Sciatic nerve (tissue), 2 donors: ENCODE measurements around the gene COX4I2. TPM values are rescaled to one million over a fixed set of nuclear protein-coding genes. Genes with fewer than 3 reads are reported as not detected.

Experiments
- ATAC-seq: fragments of 200-7000 bp; cut with Tn5 transposase; one replicate; pipeline ENCODE4 v1.9.1; 2020; ENCODE audit warnings: mild to moderate bottlenecking, moderate library complexity
- DNase-seq: peaks from one replicate; pipeline ENCODE4 v3.0.0-alpha.2; 2020; ENCODE audit warnings: low spot score
- intact Hi-C: fragments of 100-400 bp; cut with DNase I; formaldehyde crosslinking; loops from one replicate; pipeline ENCODE4 v1.14.2; 2022
- microRNA-seq: library from miRNA; unstranded; fragments of <30 nt; microRNA quantifications from one replicate; pipeline ENCODE4 v1.2.0, GENCODE V29; 2020
- total RNA-seq: library from RNA; stranded (reverse); fragmentation: NEBNext Ultra II Directional; extraction: Animal tissue kit (Norgen Biotek cat#: 25700); gene quantifications from one replicate; pipeline ENCODE4 v1.2.1, GENCODE V29; 2021
- donor health status: DM: no; HTN: no; CAD: no.
- donor health status: DM: no; HTN: no; CAD: no.

The COX4I2 gene
- total RNA-seq, 1 donor from 2014 or later: 8.3 TPM

DNA sequence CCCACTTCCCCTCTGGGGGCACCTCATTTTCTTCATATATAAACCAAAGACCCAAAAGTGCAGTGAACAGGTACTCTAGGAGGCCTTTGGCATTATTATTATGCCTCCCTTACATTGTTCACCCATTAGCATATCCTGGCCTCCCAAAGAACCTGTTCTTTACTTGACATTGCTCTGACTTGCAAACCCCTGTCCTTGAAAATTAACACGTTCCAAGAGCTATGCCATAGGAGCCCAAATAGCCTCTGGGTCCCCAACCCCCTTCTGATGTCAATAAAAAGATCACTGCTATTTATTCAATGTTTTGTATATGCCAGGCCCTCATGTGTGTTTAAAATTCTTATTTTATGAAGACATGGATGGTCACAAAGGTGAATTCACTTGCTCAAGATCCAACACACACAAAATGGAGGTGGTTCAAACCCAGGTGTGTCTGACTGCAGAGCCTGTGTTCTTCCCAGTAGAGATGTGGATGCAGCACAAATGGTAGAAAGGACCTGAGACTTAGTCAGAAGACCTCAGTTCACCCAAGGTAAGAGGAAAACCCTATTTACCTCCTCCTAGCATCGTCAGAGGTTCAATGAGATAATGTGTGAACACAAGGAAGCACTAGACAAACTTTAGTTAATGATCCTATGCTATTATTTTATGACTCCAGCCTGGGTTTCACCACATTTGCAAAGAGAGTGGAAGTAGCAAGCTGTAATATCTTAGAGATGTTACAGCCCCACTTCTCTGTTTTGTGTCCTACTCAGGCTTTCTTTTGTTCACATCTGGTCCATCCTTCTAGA, 48.3 kb downstream of the COX4I2 start:
- intact Hi-C loops: no loop called here
- no peak for ATAC-seq
- no peak for DNase-seq

DNA sequence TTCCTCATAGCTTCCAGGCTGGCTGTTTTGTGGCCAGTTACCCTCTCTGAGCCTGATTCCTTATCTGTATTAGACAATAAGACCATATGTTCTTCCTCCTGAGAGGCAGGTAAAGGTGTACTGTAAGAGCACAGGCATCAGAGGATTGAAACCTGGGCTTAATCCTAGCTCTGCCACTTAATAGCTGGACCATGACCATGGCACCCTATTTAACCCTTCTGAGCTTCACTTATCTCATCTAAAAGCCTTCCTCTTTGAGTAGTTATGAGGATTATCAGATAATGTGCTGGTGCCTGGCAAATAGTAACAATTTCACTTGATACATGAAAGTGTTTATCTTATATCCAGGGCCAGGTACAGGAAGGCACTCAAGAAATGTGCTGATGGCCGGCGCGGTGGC, 50.1 kb downstream of the COX4I2 start:
- DNase-seq: no peak
- intact Hi-C loops: no loop called here
- ATAC-seq: no peak

GRCh38 chr20:31689141-31689540, 51.4 kb downstream of the COX4I2 start:
- ATAC-seq (no peak), DNase-seq (no peak)
- intact Hi-C loops: no loop called here

DNA sequence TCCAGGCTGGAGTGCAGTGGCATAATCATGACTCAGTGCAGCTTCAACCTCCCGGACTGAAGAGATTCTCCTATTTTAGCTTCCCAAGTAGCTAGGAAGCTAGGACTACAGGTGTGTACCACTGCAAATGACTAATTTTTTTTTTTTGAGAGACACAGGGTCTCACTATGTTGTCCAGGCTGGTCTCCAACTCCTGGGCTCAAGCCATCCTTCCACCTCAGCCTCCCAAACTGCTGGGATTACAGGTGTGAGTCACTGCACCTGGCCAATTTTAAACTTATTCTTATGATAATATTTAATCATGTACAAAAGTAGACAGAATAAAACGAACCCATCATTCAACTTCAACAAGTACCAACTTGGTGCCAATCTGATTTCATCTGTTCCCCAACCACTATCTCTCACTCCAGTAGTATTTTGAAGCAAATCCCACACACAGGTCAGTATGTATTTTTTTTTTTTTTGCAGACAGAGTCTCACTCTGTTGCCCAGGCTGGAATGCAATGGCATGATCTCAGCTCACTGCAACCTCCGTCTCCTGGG, 52.5 kb downstream of the COX4I2 start:
- no peak for ATAC-seq
- no peak for DNase-seq
- intact Hi-C loops: no loop called here

DNA sequence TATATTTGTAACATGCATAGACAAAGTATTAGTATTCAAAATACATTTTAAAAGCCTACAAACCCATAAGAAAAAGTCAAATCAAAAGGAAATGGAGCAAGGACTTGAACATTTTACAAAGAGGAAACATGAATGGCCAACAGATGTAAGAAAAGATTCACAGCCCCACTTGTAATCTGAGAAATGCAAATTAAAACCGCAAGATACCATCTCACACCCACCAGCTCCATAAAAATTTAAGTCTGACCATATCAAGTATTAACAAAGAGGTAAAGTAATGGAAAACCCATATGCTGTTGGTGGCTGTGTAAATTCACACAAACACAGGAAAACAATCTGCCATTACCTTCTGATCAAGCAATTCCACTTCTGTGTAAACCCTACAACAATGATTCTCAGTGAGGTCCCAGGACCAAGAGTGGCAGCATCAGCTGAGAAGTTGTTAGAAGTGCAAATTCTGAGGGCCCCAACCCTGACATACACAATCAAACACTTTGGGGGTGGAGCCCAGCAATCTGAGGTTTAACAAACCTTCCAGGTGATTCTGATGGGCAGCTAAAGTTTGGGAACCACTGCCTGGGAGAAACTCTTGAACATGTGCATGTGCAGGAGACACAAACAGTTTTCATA, 54.0 kb downstream of the COX4I2 start:
- ATAC-seq (no peak), DNase-seq (no peak)
- intact Hi-C loops: no loop called here

DNA sequence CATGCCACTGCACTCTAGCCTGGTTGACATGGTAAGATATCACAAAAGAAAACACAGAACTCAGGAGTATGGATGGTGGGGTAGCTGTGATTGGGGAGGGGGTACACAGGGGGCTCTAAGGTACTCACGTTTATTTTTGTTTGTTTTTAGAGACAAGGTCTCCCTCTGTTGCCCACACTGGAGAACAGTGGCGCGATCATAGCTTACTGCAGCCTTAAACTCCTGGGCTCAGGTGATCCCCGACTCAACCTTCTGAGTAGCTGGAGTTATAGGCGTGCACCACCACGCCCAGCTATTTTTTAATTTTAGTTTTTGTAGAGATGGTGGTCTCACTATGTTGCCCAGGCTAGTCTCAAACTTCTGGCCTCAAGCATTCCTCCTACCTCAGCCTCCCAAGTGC, 55.7 kb downstream of the COX4I2 start:
- DNase-seq (no peak), ATAC-seq (no peak)
- intact Hi-C loops: no loop called here

GRCh38 chr20:31693987-31694661, 56.4 kb downstream of the COX4I2 start:
- DNase-seq (no peak), ATAC-seq (no peak)
- intact Hi-C loops: no loop called here

Small RNA genes lying within 50 kb of the gene (microRNA-seq; reads per million reads assigned to microRNA genes)
- gene MIR3193: 1.1 reads per million

Other genes with a start within 250 kb of the COX4I2 start
- not detected for gene DEFB119, start 247.3 kb upstream of the COX4I2 start, total RNA-seq
- gene DEFB121, start 231.7 kb upstream of the COX4I2 start, total RNA-seq: not detected
- gene DEFB123, start 197.3 kb upstream of the COX4I2 start, total RNA-seq: not detected
- 1.8 TPM for gene DEFB124, start 162.8 kb upstream of the COX4I2 start, total RNA-seq
- 7.2 TPM for gene REM1, start 162.6 kb upstream of the COX4I2 start, total RNA-seq
- 106 TPM for gene HM13, start 123.5 kb upstream of the COX4I2 start, total RNA-seq
- gene ID1, start 32.6 kb upstream of the COX4I2 start, total RNA-seq: 373 TPM
- 112 TPM for gene BCL2L1, start 85.0 kb downstream of the COX4I2 start, total RNA-seq
- 0.71 TPM for gene TPX2, start 101.4 kb downstream of the COX4I2 start, total RNA-seq
- 0.27 TPM for gene MYLK2, start 181.4 kb downstream of the COX4I2 start, total RNA-seq
- 25.0 TPM for gene FOXS1, start 207.7 kb downstream of the COX4I2 start, total RNA-seq
- 49.5 TPM for gene DUSP15, start 232.6 kb downstream of the COX4I2 start, total RNA-seq
- gene TTLL9, start 232.7 kb downstream of the COX4I2 start, total RNA-seq: 7.1 TPM